HG02885 (cell line): ENCODE measurements around the gene ID3.

Experiments used
- ATAC-seq: cut with Tn5 transposase; IDR thresholded peaks from one replicate; pipeline ENCODE4 v1.9.1; 2021; ENCODE audit warnings: mild to moderate bottlenecking; ENCODE audit not compliant: unreplicated experiment, poor library complexity

The ID3 gene

GRCh38 chr1:23559136-23559984 is at the start of gene ID3:
Gene ID3 (minus strand): TSS chr1:23559501. CDS start chr1:23559426, 75 bp downstream.
- ATAC-seq: peak; percentile 71

GRCh38 chr1:23607944-23608343 is 48.6 kb upstream of the ID3 start:
- ATAC-seq: no peak

- ATAC-seq: no peak
Measured at GRCh38 chr1:23601968-23602876, 42.9 kb upstream of the ID3 start.

- ATAC-seq: no peak
Measured at GRCh38 chr1:23601135-23601967, 42.0 kb upstream of the ID3 start.

GRCh38 chr1:23600283-23600682 is 41.0 kb upstream of the ID3 start:
- peak; percentile 55 for ATAC-seq

GRCh38 chr1:23599125-23599524 is 39.8 kb upstream of the ID3 start:
- ATAC-seq: no peak

GRCh38 chr1:23598424-23598823 is 39.1 kb upstream of the ID3 start:
- ATAC-seq: no peak

- ATAC-seq: no peak
Measured at GRCh38 chr1:23597635-23598388, 38.5 kb upstream of the ID3 start.

GRCh38 chr1:23596382-23597358 is 37.4 kb upstream of the ID3 start:
- ATAC-seq: no peak

- ATAC-seq: no peak
Measured at GRCh38 chr1:23594927-23595353, 35.6 kb upstream of the ID3 start.

- ATAC-seq: no peak
Measured at GRCh38 chr1:23594149-23594907, 35.0 kb upstream of the ID3 start.

- no peak for ATAC-seq
Measured at GRCh38 chr1:23593556-23594148, 34.4 kb upstream of the ID3 start.

GRCh38 chr1:23593042-23593521 is 33.8 kb upstream of the ID3 start:
- no peak for ATAC-seq

- no peak for ATAC-seq
Measured at GRCh38 chr1:23592209-23592892, 33.0 kb upstream of the ID3 start.

- ATAC-seq: peak; percentile 58
Measured at GRCh38 chr1:23591460-23592208, 32.3 kb upstream of the ID3 start.
